NCI-H1694 (cell line): ENCODE data around the gene PANK3.
"Not testable (repeated sequence)": the region's sequence is repeated elsewhere in the genome, so short reads cannot be mapped to it uniquely, and the experiment has no call there.

Experiments used
- DNase-seq: peaks from one replicate; lab custom pipeline; 2025; lab: John Stamatoyannopoulos, UW

The PANK3 gene

GRCh38 chr5:168552146-168552545 is 27.0 kb downstream of the PANK3 start:
- DNase-seq: no peak

- DNase-seq: no peak
Measured at GRCh38 chr5:168550656-168551055, 28.5 kb downstream of the PANK3 start.

GRCh38 chr5:168549554-168549953 is 29.6 kb downstream of the PANK3 start:
- no peak for DNase-seq

GRCh38 chr5:168537176-168537575 is 42.0 kb downstream of the PANK3 start:
- DNase-seq: no peak

GRCh38 chr5:168534351-168534750 is 44.8 kb downstream of the PANK3 start:
- not testable (repeated sequence) for DNase-seq

- DNase-seq: no peak
Measured at GRCh38 chr5:168531987-168532864, 46.9 kb downstream of the PANK3 start.

- DNase-seq: no peak
Measured at GRCh38 chr5:168531191-168531590, 48.0 kb downstream of the PANK3 start.

GRCh38 chr5:168530621-168531150 is 48.5 kb downstream of the PANK3 start:
- DNase-seq: no peak

- no peak for DNase-seq
Measured at GRCh38 chr5:168529374-168530234, 49.6 kb downstream of the PANK3 start.

- peak; percentile 4 for DNase-seq
Measured at GRCh38 chr5:168528521-168529373, 50.4 kb downstream of the PANK3 start, which contains the start of gene FBLL1. TSS of gene FBLL1 (plus strand) at chr5:168529305. CDS start at chr5:168529505, 200 bp downstream.

GRCh38 chr5:168527756-168528295 is 51.3 kb downstream of the PANK3 start:
- no peak for DNase-seq

- DNase-seq: no peak
Measured at GRCh38 chr5:168525856-168526255, 53.3 kb downstream of the PANK3 start.

- DNase-seq: no peak
Measured at GRCh38 chr5:168513861-168514428, 65.2 kb downstream of the PANK3 start.

- no peak for DNase-seq
Measured at GRCh38 chr5:168502563-168503237, 76.5 kb downstream of the PANK3 start.
